Stomach (tissue), 4 donors: ENCODE data around the gene TSPAN14.

ENCODE experiments used
- POLR2A ChIP-seq, 4 donors: fragments of 450-650 bp; IDR thresholded peaks; one replicate each; pipeline ENCODE4 v1.6.1; 2016; ENCODE audit warnings: antibody characterized with exemption in 4 of 4, control low read depth in 2 of 4, mild to moderate bottlenecking in 1 of 4, moderate library complexity in 1 of 4
- TF ChIP-seq, protein P1 (sequence below), 7 experiments: fragments of 450-650 bp in 4 of 7; fragments of 200-600 bp in 3 of 7; sonication (generic) in 3 of 7; IDR thresholded peaks; one replicate each; pipeline ENCODE4 v1.5.1; 2016 to 2019; ENCODE audit warnings: antibody characterized with exemption in 7 of 7, control low read depth in 2 of 7, mild to moderate bottlenecking in 1 of 7

DNA sequence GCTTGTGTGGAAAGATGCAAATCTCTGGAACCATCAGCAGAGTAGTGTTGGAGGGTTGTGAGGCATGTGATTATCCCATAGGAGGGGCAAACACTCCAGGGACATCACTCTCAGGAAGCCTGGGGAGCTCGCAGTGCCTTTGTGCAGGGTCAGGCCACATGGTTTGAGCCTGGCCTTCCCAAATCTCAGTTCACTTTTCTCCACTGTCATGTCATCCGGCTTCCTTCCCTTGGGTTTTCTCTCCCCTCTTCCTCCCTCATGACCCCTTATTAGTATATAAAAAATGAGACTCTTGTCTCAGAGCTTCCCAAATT lies 20.4 kb downstream of the TSPAN14 start:
- no peak for TF ChIP-seq POLR2A (IDR thresholded peaks at IDR 0.05)
- TF ChIP-seq, protein P1, sequence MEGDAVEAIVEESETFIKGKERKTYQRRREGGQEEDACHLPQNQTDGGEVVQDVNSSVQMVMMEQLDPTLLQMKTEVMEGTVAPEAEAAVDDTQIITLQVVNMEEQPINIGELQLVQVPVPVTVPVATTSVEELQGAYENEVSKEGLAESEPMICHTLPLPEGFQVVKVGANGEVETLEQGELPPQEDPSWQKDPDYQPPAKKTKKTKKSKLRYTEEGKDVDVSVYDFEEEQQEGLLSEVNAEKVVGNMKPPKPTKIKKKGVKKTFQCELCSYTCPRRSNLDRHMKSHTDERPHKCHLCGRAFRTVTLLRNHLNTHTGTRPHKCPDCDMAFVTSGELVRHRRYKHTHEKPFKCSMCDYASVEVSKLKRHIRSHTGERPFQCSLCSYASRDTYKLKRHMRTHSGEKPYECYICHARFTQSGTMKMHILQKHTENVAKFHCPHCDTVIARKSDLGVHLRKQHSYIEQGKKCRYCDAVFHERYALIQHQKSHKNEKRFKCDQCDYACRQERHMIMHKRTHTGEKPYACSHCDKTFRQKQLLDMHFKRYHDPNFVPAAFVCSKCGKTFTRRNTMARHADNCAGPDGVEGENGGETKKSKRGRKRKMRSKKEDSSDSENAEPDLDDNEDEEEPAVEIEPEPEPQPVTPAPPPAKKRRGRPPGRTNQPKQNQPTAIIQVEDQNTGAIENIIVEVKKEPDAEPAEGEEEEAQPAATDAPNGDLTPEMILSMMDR (IDR thresholded peaks at IDR 0.05) = no peak
